ENCODE data around the gene FHAD1. TPM values are rescaled to one million over a fixed set of nuclear protein-coding genes. Genes with fewer than 3 reads are reported as not detected.
A peak's percentile ranks its signal among the peaks of the same experiment; 100 is the strongest.

The FHAD1 gene
- total RNA-seq = not detected
- 0.15 TPM for polyA plus RNA-seq (2013, experiment 1 of 2)
- polyA plus RNA-seq (2013, experiment 2 of 2) = 0.18 TPM
- total RNA-seq = 0 to 1.0 (median 0.15) reads per million in 172 experiments

GRCh38 chr1:15246960-15247614 lies at the start of gene FHAD1:
FHAD1 (plus strand) TSS chr1:15247223; CDS start chr1:15251785, 4,562 bp downstream.
- H3K27me3 Mint-ChIP-seq = peaks cover 68% of the 10 kb centered on the region
- no peaks in the 10 kb centered on the region for H3K9me3 Mint-ChIP-seq
- peak in 10 of 14 experiments; percentile 12 to 77 (median 29) for DNase-seq
- H3K27ac Mint-ChIP-seq = peak within 1 kb of the TSS; percentile 14
- peaks cover 0 to 6% of the 10 kb centered on the region in 2 experiments for H3K9me3 ChIP-seq (ENCODE audit: control insufficient read depth in 1 of 2, insufficient read depth in 1 of 2, low read length in 2 of 2)
- CTCF ChIA-PET = no interaction called here
- POLR2A ChIA-PET = no interaction called here
- no peak within 1 kb of the TSS for H3K27ac ChIP-seq (ENCODE audit: low read depth in 1 of 2, low read length in 2 of 2)
- H3K4me3 ChIP-seq (ENCODE audit: low read length) = no peak within 1 kb of the TSS
- TF ChIP-seq, protein P1, sequence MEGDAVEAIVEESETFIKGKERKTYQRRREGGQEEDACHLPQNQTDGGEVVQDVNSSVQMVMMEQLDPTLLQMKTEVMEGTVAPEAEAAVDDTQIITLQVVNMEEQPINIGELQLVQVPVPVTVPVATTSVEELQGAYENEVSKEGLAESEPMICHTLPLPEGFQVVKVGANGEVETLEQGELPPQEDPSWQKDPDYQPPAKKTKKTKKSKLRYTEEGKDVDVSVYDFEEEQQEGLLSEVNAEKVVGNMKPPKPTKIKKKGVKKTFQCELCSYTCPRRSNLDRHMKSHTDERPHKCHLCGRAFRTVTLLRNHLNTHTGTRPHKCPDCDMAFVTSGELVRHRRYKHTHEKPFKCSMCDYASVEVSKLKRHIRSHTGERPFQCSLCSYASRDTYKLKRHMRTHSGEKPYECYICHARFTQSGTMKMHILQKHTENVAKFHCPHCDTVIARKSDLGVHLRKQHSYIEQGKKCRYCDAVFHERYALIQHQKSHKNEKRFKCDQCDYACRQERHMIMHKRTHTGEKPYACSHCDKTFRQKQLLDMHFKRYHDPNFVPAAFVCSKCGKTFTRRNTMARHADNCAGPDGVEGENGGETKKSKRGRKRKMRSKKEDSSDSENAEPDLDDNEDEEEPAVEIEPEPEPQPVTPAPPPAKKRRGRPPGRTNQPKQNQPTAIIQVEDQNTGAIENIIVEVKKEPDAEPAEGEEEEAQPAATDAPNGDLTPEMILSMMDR (IDR thresholded peaks at IDR 0.05) = no peak
- H3K4me3 Mint-ChIP-seq = peak within 1 kb of the TSS; percentile 57
- H3K36me3 ChIP-seq (ENCODE audit: insufficient read depth, low read length) = no peaks in the 10 kb centered on the region
- peak; percentile 11 for ATAC-seq (ENCODE audit: poor library complexity)
- no peaks in the 10 kb centered on the region for H3K36me3 Mint-ChIP-seq (ENCODE audit: low read depth)
- peaks cover 48% of the 10 kb centered on the region for H3K4me1 Mint-ChIP-seq (ENCODE audit: low read depth)
- peaks cover 23% of the 10 kb centered on the region for H3K4me1 ChIP-seq (ENCODE audit: insufficient read depth, low read length)
- peaks cover 23 to 25% of the 10 kb centered on the region in 2 experiments for H3K27me3 ChIP-seq (ENCODE audit: control insufficient read depth in 1 of 2, insufficient read depth in 2 of 2, low read length in 2 of 2)
- intact Hi-C loops (cut with DNase I, micrococcal nuclease) = no loop called here

- no peak overlapping the region for H3K27ac ChIP-seq (ENCODE audit: low read depth in 1 of 2, low read length in 2 of 2)
- H3K36me3 ChIP-seq (ENCODE audit: insufficient read depth, low read length) = no peaks in the 10 kb centered on the region
- peaks cover 0 to 2% of the 10 kb centered on the region in 2 experiments for H3K27me3 ChIP-seq (ENCODE audit: control insufficient read depth in 1 of 2, insufficient read depth in 2 of 2, low read length in 2 of 2)
- TF ChIP-seq, protein P1 (IDR thresholded peaks at IDR 0.05) = no peak
- no peaks in the 10 kb centered on the region for H3K27me3 Mint-ChIP-seq
- no peak overlapping the region for H3K4me3 Mint-ChIP-seq
- ChIA-PET CTCF (no interaction called here), POLR2A (no interaction called here)
- DNase-seq = no peak
- no peaks in the 10 kb centered on the region for H3K9me3 Mint-ChIP-seq
- ATAC-seq (ENCODE audit: poor library complexity) = no peak
- intact Hi-C loops (cut with DNase I, micrococcal nuclease) = no loop called here
- H3K36me3 Mint-ChIP-seq (ENCODE audit: low read depth) = no peaks in the 10 kb centered on the region
- H3K4me3 ChIP-seq (ENCODE audit: low read length) = no peak overlapping the region
- no peaks in the 10 kb centered on the region for H3K4me1 ChIP-seq (ENCODE audit: insufficient read depth, low read length)
- no peaks in the 10 kb centered on the region for H3K9me3 ChIP-seq (ENCODE audit: control insufficient read depth in 1 of 2, insufficient read depth in 1 of 2, low read length in 2 of 2)
- no peaks in the 10 kb centered on the region for H3K4me1 Mint-ChIP-seq (ENCODE audit: low read depth)
- no peak overlapping the region for H3K27ac Mint-ChIP-seq
Observed at GRCh38 chr1:15197591-15198447, 49.2 kb upstream of the FHAD1 start.

DNA sequence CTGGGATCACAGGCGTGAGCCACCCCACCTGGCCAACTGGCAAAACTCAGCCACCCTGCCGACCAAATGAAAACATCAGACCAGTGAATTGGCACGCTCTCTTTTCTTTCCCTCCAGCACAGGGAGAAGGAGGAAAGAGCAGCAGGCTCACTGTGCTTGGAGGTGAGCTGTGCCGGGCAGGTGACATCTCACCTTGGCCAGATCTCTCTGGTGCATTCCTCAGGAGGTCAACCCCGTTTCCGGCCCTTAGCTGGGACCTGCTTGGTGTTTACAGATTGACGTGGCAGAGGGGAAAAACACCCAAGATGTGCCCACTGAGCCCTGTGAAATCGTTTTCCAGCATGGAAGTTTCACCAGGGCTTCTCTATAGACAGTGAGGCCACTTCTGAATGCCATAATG lies 48.3 kb upstream of the FHAD1 start:
- no peak overlapping the region for H3K27ac ChIP-seq (ENCODE audit: low read depth in 1 of 2, low read length in 2 of 2)
- intact Hi-C loops (cut with DNase I, micrococcal nuclease) = no loop called here
- no peaks in the 10 kb centered on the region for H3K4me1 ChIP-seq (ENCODE audit: insufficient read depth, low read length)
- DNase-seq = no peak
- no peaks in the 10 kb centered on the region for H3K27me3 ChIP-seq (ENCODE audit: control insufficient read depth in 1 of 2, insufficient read depth in 2 of 2, low read length in 2 of 2)
- H3K36me3 ChIP-seq (ENCODE audit: insufficient read depth, low read length) = no peaks in the 10 kb centered on the region
- TF ChIP-seq, protein P1 (IDR thresholded peaks at IDR 0.05) = no peak
- POLR2A ChIA-PET = no interaction called here
- no peaks in the 10 kb centered on the region for H3K9me3 ChIP-seq (ENCODE audit: control insufficient read depth in 1 of 2, insufficient read depth in 1 of 2, low read length in 2 of 2)
- no peak overlapping the region for H3K4me3 ChIP-seq (ENCODE audit: low read length)
- Mint-ChIP-seq H3K27me3 (no peaks in the 10 kb centered on the region), H3K36me3 (ENCODE audit: low read depth) (no peaks in the 10 kb centered on the region), H3K27ac (no peak overlapping the region), H3K9me3 (no peaks in the 10 kb centered on the region), H3K4me3 (no peak overlapping the region), H3K4me1 (ENCODE audit: low read depth) (no peaks in the 10 kb centered on the region)
- CTCF ChIA-PET = no interaction called here
- ATAC-seq (ENCODE audit: poor library complexity) = no peak

All from CD4-positive, alpha-beta T cell (primary cell).